ENCODE data around the gene SUV39H1. TPM values are rescaled to one million over a fixed set of nuclear protein-coding genes. Genes with fewer than 3 reads are reported as not detected.

The SUV39H1 gene
- total and polyA plus RNA-seq, 3 experiments from 2014 or later, result 17.2 to 33.2 (median 32.1) TPM

DNA sequence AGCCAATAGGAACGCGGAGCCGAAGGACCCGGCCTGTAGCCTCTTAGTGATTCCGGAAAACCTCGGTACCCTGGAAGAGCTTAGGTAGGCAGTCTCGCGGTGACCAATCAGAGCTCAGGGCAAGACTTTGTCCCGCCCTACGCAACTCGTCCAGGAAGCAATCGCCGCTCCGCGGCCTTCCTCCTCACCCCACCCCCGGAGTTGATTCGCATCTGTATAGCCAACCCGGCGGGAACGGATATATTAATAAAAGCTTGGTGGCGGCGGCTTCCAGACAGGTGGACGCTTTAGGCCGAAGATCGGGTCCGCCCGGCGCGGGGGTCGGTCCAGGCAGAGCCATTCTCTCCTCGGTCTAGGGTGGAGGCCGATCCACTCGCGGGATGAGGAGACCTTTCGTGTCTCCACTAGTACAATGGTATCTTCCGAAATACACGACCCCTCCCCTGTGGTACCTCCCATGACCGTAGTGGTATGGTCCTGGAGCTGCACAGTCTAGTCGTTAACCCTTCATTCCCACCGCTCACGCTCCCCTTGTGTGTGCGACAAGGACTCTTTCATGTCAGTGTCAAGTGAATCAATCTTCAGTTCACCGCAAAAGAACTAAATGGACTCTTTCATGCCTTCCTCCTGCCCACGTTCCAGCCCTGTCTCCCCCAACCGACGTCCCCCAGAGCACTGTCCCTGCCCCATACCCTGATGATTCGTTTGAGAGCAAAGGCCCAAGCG lies 40.8 kb downstream of the SUV39H1 start:
- POLR2A ChIA-PET, result interaction anchor here (0.6 to 2.0 kb wide), 13 partner anchors 17 to 1921 kb away, joined by 3 to 22 read pairs (median 4); partner anchors contain the start of genes HDAC6, OTUD5, PQBP1 and RBM3
- peak overlapping the region; percentile 66 for H3K4me3 ChIP-seq (ENCODE audit: low read length)
- Mint-ChIP-seq H3K9me3 (peaks cover 0 to 2% (median 0%) of the 10 kb centered on the region in 5 donors), H3K36me3 (peaks cover 0 to 3% (median 0%) of the 10 kb centered on the region in 3 donors), H3K4me3 (peak overlapping the region; percentile 90 to 96 (median 93)), H3K27me3 (peaks cover 0 to 7% of the 10 kb centered on the region in 2 donors), H3K27ac (peak overlapping the region; percentile 94 to 99 (median 96)), H3K4me1 (peaks cover 17 to 23% (median 18%) of the 10 kb centered on the region in 3 donors)
- CTCF ChIA-PET, result interaction anchor here (0.8 to 1.3 kb wide), 4 partner anchors 24 to 106 kb away, joined by 3 to 5 read pairs (median 4); partner anchors contain the start of gene HDAC6
- H3K36me3 ChIP-seq (ENCODE audit: insufficient read depth, low read length), result no peaks in the 10 kb centered on the region
- peaks cover 17% of the 10 kb centered on the region for H3K4me1 ChIP-seq (ENCODE audit: insufficient read depth, low read length)
- peak; percentile 74 to 95 (median 88) for DNase-seq
- peak overlapping the region; percentile 86 for H3K27ac ChIP-seq (ENCODE audit: low read depth, low read length)
- H3K9me3 ChIP-seq (ENCODE audit: low read length), result no peaks in the 10 kb centered on the region
- no peaks in the 10 kb centered on the region for H3K27me3 ChIP-seq (ENCODE audit: insufficient read depth, low read length, poor library complexity, severe bottlenecking)

- POLR2A ChIA-PET, result interaction anchor here (0.8 to 1.6 kb wide), 7 partner anchors 17 to 164 kb away, joined by 3 to 22 read pairs (median 7); partner anchors contain the start of genes HDAC6, PQBP1, RBM3 and TIMM17B
- peaks cover 0 to 7% of the 10 kb centered on the region in 2 donors for H3K27me3 Mint-ChIP-seq
- Histone ChIP-seq H3K9me3 (ENCODE audit: low read length) (no peaks in the 10 kb centered on the region), H3K4me3 (ENCODE audit: low read length) (peak overlapping the region; percentile 66), H3K27me3 (ENCODE audit: insufficient read depth, low read length, poor library complexity, severe bottlenecking) (no peaks in the 10 kb centered on the region), H3K27ac (ENCODE audit: low read depth, low read length) (peak overlapping the region; percentile 86), H3K36me3 (ENCODE audit: insufficient read depth, low read length) (no peaks in the 10 kb centered on the region), H3K4me1 (ENCODE audit: insufficient read depth, low read length) (peaks cover 17% of the 10 kb centered on the region)
- CTCF ChIA-PET, result interaction anchor here (1.3 kb wide), 1 partner anchor 64 kb away, joined by 5 read pairs; the partner anchor contains the start of gene HDAC6
- peak overlapping the region; percentile 90 to 96 (median 93) for H3K4me3 Mint-ChIP-seq
- peak overlapping the region; percentile 94 to 99 (median 96) for H3K27ac Mint-ChIP-seq
- H3K36me3 Mint-ChIP-seq, result peaks cover 0 to 3% (median 0%) of the 10 kb centered on the region in 3 donors
- peaks cover 0 to 2% (median 0%) of the 10 kb centered on the region in 5 donors for H3K9me3 Mint-ChIP-seq
- no peak for DNase-seq
- H3K4me1 Mint-ChIP-seq, result peaks cover 17 to 23% (median 18%) of the 10 kb centered on the region in 3 donors
These were observed 41.4 kb downstream of the SUV39H1 start for GRCh38 chrX:48737940-48738339.

- H3K27ac ChIP-seq (ENCODE audit: low read depth, low read length), result no peak overlapping the region
- ChIA-PET CTCF (no interaction called here), POLR2A (no interaction called here)
- no peaks in the 10 kb centered on the region for H3K36me3 ChIP-seq (ENCODE audit: insufficient read depth, low read length)
- Mint-ChIP-seq H3K4me3 (no peak overlapping the region), H3K27ac (peak overlapping the region in 2 of 8 donors; percentile 11 to 24), H3K9me3 (no peaks in the 10 kb centered on the region), H3K27me3 (peaks cover 0 to 11% of the 10 kb centered on the region in 2 donors), H3K36me3 (peaks cover 0 to 3% (median 0%) of the 10 kb centered on the region in 3 donors), H3K4me1 (peaks cover 9 to 11% (median 10%) of the 10 kb centered on the region in 3 donors)
- no peaks in the 10 kb centered on the region for H3K27me3 ChIP-seq (ENCODE audit: insufficient read depth, low read length, poor library complexity, severe bottlenecking)
- H3K4me1 ChIP-seq (ENCODE audit: insufficient read depth, low read length), result peaks cover 11% of the 10 kb centered on the region
- DNase-seq, result no peak
- H3K4me3 ChIP-seq (ENCODE audit: low read length), result no peak overlapping the region
- no peaks in the 10 kb centered on the region for H3K9me3 ChIP-seq (ENCODE audit: low read length)
These were observed 45.3 kb downstream of the SUV39H1 start for GRCh38 chrX:48741834-48742233.

DNA sequence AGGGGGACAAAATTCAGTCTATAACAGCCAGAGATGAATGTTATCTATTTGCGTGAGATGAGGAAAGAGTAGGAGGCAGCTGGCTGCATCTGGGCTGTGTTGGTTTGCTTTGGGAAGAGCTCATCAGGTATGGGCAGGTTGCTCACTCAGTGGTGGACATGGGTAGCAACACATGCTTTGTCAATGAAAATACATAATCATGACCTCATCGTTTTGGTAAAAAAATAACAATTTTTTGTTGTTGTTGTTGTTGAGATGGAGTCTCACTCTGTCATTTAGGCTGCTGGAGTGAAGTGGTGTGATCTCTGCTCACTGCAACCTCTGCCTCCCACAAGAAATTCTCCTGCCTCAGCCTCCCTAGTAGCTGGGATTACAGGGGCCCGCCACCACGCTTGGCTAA lies 48.7 kb downstream of the SUV39H1 start:
- Mint-ChIP-seq H3K36me3 (no peaks in the 10 kb centered on the region), H3K4me3 (peak overlapping the region in 1 of 7 donors; percentile 35), H3K27ac (no peak overlapping the region), H3K9me3 (no peaks in the 10 kb centered on the region), H3K4me1 (no peaks in the 10 kb centered on the region), H3K27me3 (peaks cover 0 to 10% of the 10 kb centered on the region in 2 donors)
- no peak for DNase-seq
- H3K36me3 ChIP-seq (ENCODE audit: insufficient read depth, low read length), result no peaks in the 10 kb centered on the region
- CTCF ChIA-PET, result no interaction called here
- POLR2A ChIA-PET, result no interaction called here
- no peak overlapping the region for H3K4me3 ChIP-seq (ENCODE audit: low read length)
- H3K27me3 ChIP-seq (ENCODE audit: insufficient read depth, low read length, poor library complexity, severe bottlenecking), result no peaks in the 10 kb centered on the region
- no peaks in the 10 kb centered on the region for H3K4me1 ChIP-seq (ENCODE audit: insufficient read depth, low read length)
- H3K27ac ChIP-seq (ENCODE audit: low read depth, low read length), result no peak overlapping the region
- no peaks in the 10 kb centered on the region for H3K9me3 ChIP-seq (ENCODE audit: low read length)

- Histone ChIP-seq H3K27ac (ENCODE audit: low read depth, low read length) (no peak overlapping the region), H3K4me3 (ENCODE audit: low read length) (no peak overlapping the region), H3K4me1 (ENCODE audit: insufficient read depth, low read length) (no peaks in the 10 kb centered on the region), H3K36me3 (ENCODE audit: insufficient read depth, low read length) (no peaks in the 10 kb centered on the region), H3K9me3 (ENCODE audit: low read length) (no peaks in the 10 kb centered on the region), H3K27me3 (ENCODE audit: insufficient read depth, low read length, poor library complexity, severe bottlenecking) (no peaks in the 10 kb centered on the region)
- CTCF ChIA-PET, result no interaction called here
- POLR2A ChIA-PET, result no interaction called here
- Mint-ChIP-seq H3K4me1 (peaks cover 0 to 5% (median 0%) of the 10 kb centered on the region in 3 donors), H3K4me3 (no peak overlapping the region), H3K9me3 (no peaks in the 10 kb centered on the region), H3K36me3 (no peaks in the 10 kb centered on the region), H3K27me3 (peaks cover 0 to 5% of the 10 kb centered on the region in 2 donors), H3K27ac (no peak overlapping the region)
- DNase-seq, result no peak
These were observed 51.0 kb downstream of the SUV39H1 start for GRCh38 chrX:48747415-48748016.

DNA sequence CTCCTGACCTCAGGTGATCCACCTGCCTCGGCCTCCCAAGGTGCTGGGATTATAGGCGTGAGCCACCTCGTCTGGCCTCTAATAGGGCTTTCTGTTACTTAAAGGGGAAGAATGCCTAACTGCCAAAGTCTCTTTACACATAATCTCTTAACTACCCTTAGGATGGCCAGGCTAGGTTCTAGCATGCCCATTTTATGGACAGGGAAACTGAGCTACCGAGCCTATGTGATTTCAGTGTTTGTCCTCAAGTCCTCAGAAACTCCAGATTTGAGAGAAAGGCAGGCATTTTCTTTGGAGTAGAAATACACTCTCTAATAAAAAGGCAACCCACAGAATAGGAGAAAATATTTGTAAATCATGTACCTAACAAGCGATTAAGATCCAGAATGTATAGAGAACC lies 52.6 kb downstream of the SUV39H1 start:
- H3K4me3 ChIP-seq (ENCODE audit: low read length), result no peak overlapping the region
- Mint-ChIP-seq H3K36me3 (no peaks in the 10 kb centered on the region), H3K4me3 (no peak overlapping the region), H3K4me1 (peaks cover 0 to 5% (median 0%) of the 10 kb centered on the region in 3 donors), H3K27me3 (peaks cover 0 to 4% of the 10 kb centered on the region in 2 donors), H3K9me3 (no peaks in the 10 kb centered on the region), H3K27ac (no peak overlapping the region)
- H3K9me3 ChIP-seq (ENCODE audit: low read length), result no peaks in the 10 kb centered on the region
- POLR2A ChIA-PET, result no interaction called here
- H3K27ac ChIP-seq (ENCODE audit: low read depth, low read length), result no peak overlapping the region
- CTCF ChIA-PET, result no interaction called here
- no peaks in the 10 kb centered on the region for H3K27me3 ChIP-seq (ENCODE audit: insufficient read depth, low read length, poor library complexity, severe bottlenecking)
- H3K4me1 ChIP-seq (ENCODE audit: insufficient read depth, low read length), result no peaks in the 10 kb centered on the region
- no peak for DNase-seq
- no peaks in the 10 kb centered on the region for H3K36me3 ChIP-seq (ENCODE audit: insufficient read depth, low read length)

GRCh38 chrX:48751343-48751742 lies 54.8 kb downstream of the SUV39H1 start:
- DNase-seq, result no peak
- Histone ChIP-seq H3K27me3 (ENCODE audit: insufficient read depth, low read length, poor library complexity, severe bottlenecking) (no peaks in the 10 kb centered on the region), H3K27ac (ENCODE audit: low read depth, low read length) (no peak overlapping the region), H3K4me3 (ENCODE audit: low read length) (no peak overlapping the region), H3K4me1 (ENCODE audit: insufficient read depth, low read length) (no peaks in the 10 kb centered on the region), H3K9me3 (ENCODE audit: low read length) (no peaks in the 10 kb centered on the region), H3K36me3 (ENCODE audit: insufficient read depth, low read length) (no peaks in the 10 kb centered on the region)
- Mint-ChIP-seq H3K4me3 (no peak overlapping the region), H3K27ac (no peak overlapping the region), H3K27me3 (peaks cover 0 to 1% of the 10 kb centered on the region in 2 donors), H3K36me3 (no peaks in the 10 kb centered on the region), H3K4me1 (peaks cover 0 to 5% (median 0%) of the 10 kb centered on the region in 3 donors), H3K9me3 (no peaks in the 10 kb centered on the region)
- ChIA-PET POLR2A (interaction anchor here (0.7 kb wide), 1 partner anchor 89 kb away, joined by 3 read pairs; no protein-coding TSS in a partner anchor), CTCF (no interaction called here)

GRCh38 chrX:48752498-48752897 lies 56.0 kb downstream of the SUV39H1 start:
- no peak overlapping the region for H3K4me3 ChIP-seq (ENCODE audit: low read length)
- no peak overlapping the region for H3K4me3 Mint-ChIP-seq
- H3K27ac ChIP-seq (ENCODE audit: low read depth, low read length), result no peak overlapping the region
- CTCF ChIA-PET, result no interaction called here
- no peaks in the 10 kb centered on the region for H3K4me1 ChIP-seq (ENCODE audit: insufficient read depth, low read length)
- H3K27me3 ChIP-seq (ENCODE audit: insufficient read depth, low read length, poor library complexity, severe bottlenecking), result no peaks in the 10 kb centered on the region
- no peaks in the 10 kb centered on the region for H3K9me3 ChIP-seq (ENCODE audit: low read length)
- DNase-seq, result no peak
- POLR2A ChIA-PET, result no interaction called here
- no peak overlapping the region for H3K27ac Mint-ChIP-seq
- no peaks in the 10 kb centered on the region for H3K36me3 ChIP-seq (ENCODE audit: insufficient read depth, low read length)
- peaks cover 0 to 1% of the 10 kb centered on the region in 2 donors for H3K27me3 Mint-ChIP-seq
- no peaks in the 10 kb centered on the region for H3K36me3 Mint-ChIP-seq
- H3K9me3 Mint-ChIP-seq, result no peaks in the 10 kb centered on the region
- peaks cover 0 to 5% (median 0%) of the 10 kb centered on the region in 3 donors for H3K4me1 Mint-ChIP-seq
